Astrocyte of the spinal cord (primary cell): Measurements from ENCODE around the gene VPS25.
"Not testable (repeated sequence)": the region's sequence is repeated elsewhere in the genome, so short reads cannot be mapped to it uniquely, and the experiment has no call there.

Experiments
- DNase-seq: peaks from one replicate; pipeline ENCODE4 v3.0.0; 2011; ENCODE audit warnings: low read depth, low spot score
- H3K4me3 ChIP-seq: 2 replicates; pipeline ENCODE4 v1.5.1; 2011; ENCODE audit warnings: low read depth, mild to moderate bottlenecking, low read length, moderate library complexity
- in situ Hi-C: cut with HindIII; loops from 2 replicates; pipeline ENCODE4 v1.10.0; 2017; ENCODE audit warnings: low sequenced_read_pairs
- TF ChIP-seq, protein P1 (sequence below): IDR thresholded peaks from 2 replicates; pipeline ENCODE4 v1.5.1; 2012; ENCODE audit warnings: low read depth, mild to moderate bottlenecking, low read length, inconsistent platforms

VPS25 gene

DNA sequence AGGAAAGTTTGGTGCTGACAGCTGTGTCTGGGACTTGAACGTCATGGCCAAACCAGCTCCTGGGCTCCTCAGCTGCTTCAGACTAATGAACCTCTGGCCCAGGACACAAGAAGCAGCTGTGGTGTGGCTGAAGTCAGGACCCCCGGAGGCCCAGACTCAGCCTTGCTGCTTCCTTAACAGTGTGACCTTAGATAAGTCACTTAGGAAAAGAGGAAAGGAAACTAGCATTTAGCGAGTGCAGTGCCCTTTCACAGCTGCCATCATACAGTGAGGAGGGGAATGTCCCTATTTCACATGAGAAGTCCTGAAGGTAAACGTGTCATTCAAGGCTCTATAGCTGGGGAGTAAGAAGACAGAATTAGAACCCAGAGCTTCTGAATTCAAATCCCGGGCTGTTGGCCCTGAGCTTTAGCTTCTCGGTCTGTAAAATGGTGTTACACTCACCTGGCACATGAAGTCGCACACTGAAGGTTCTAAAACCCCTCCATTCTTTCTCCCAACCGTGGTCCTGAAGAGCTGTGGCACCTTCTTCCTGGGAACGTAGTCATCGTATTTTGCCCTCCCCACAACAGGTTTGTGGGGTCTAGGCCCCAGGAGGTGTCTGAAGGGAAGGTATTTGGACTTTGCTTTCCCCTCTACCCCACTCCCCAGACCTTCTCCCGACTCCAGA lies 13.1 kb upstream of the VPS25 start:
- no peak overlapping the region for H3K4me3 ChIP-seq
- no peak for DNase-seq
- TF ChIP-seq, protein P1, sequence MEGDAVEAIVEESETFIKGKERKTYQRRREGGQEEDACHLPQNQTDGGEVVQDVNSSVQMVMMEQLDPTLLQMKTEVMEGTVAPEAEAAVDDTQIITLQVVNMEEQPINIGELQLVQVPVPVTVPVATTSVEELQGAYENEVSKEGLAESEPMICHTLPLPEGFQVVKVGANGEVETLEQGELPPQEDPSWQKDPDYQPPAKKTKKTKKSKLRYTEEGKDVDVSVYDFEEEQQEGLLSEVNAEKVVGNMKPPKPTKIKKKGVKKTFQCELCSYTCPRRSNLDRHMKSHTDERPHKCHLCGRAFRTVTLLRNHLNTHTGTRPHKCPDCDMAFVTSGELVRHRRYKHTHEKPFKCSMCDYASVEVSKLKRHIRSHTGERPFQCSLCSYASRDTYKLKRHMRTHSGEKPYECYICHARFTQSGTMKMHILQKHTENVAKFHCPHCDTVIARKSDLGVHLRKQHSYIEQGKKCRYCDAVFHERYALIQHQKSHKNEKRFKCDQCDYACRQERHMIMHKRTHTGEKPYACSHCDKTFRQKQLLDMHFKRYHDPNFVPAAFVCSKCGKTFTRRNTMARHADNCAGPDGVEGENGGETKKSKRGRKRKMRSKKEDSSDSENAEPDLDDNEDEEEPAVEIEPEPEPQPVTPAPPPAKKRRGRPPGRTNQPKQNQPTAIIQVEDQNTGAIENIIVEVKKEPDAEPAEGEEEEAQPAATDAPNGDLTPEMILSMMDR, result no peak
- in situ Hi-C loops, result no loop called here

DNA sequence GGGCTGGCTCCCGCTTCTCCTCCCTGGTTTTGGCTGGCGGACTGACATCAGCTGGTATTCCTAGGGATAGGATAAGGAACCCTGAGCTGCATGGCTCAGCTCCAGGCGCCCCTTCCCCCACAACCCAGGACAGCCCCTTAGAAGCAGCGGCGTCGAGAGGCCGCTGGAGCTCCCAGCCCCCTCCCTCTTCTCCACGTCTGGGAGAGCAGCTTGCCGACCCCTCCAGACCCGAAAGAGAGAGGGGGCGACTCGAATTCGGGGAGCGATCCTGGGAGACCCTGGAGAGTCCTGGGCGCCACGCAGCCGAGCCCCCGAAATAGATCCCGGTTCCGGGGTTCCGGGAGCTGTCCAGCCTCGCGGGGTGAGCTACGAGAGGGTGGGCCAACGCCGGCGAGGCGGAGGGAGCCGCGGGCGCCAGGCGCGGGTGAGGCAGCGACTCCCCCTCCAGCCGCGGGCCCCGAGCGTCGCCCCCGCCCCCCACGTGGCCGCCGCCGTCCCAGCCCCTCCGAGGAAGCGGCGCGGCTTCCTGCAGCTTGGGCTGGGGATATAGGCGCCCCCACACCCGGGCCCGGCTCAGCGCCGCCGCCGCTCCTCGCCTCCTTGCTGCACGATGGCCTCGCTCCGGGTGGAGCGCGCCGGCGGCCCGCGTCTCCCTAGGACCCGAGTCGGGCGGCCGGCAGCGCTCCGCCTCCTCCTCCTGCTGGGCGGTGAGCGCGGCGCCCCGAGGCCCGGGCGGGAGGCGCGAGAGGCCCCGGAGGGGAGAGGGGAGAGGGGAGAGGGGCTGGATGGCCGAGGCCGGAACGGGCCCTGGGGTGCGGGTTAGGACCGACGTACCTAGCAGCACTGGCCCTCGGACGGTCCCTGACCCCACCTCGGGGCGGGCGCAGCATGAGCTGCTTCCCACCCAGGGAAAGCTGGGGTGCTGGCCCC lies 12.3 kb upstream of the VPS25 start, which contains the start of gene RAMP2:
Gene RAMP2, plus strand, starts transcription at position 576 of the 930 bp plus-strand sequence. Its CDS starts 35 bp downstream, at position 611.
- DNase-seq, result no peak
- in situ Hi-C loops, result no loop called here
- TF ChIP-seq, protein P1, result no peak
- H3K4me3 ChIP-seq, result peak within 1 kb of the TSS; percentile 28

DNA sequence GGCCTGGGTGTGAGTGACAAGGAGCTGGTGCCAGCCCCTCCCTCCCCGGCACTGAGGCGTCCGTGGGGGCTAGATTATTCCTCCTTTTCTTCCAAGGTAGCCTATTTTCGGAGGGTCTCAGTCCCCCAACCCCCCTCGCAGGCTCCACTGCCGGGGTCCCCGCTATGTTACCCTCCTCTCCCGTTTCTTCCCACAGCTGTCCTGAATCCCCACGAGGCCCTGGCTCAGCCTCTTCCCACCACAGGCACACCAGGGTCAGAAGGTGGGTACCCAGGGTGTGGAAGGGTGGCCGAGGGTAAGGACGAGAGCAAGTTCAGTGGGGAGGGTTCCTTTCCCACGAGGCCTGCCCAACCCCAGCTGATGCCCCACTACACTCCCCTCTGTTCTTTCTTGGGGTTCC lies 11.6 kb upstream of the VPS25 start:
- DNase-seq, result no peak
- in situ Hi-C loops, result no loop called here
- H3K4me3 ChIP-seq, result peak overlapping the region; percentile 28

DNA sequence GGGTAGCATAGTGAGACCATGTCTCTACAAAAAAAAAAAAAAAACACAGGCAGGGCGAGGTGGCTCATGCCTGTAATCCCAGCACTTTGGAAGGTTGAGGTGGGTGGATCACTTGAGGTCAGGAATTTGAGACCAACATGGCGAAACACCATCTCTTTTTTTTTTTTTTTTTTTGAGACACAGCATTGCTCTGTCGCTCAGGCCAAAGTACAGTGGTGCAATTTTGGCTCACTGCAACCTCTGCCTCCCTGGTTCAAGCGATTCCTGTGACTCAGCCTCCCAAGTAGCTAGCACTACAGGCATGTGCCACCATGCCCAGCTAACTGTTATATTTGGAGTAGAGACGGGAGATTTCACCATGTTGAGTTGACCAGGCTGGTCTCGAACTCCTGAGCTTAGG lies 7.1 kb upstream of the VPS25 start:
- TF ChIP-seq, protein P1, result no peak
- H3K4me3 ChIP-seq, result no peak overlapping the region
- in situ Hi-C loops, result no loop called here
- no peak for DNase-seq

More for the DNA sequence above, 11.6 kb upstream of the VPS25 start:
- TF ChIP-seq, protein P1, result no peak

DNA sequence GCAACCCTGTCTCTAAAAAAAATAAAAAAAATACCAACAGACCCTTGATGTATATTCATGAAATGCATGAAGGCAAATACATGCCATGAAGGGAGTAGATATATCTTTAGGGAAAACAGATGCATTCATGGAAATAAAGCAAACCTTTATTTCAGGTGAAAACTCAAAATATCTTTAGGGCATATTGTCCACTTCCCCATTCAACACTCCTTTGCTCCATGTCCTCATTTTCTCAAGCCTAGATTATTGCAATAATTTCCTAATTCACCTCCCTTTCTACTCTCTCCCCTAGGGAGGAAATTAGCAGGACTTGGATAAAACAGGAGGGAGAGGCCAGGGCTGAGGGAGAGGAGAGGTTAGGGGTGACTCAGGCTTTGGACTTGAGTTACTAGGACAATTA lies 5.7 kb upstream of the VPS25 start:
- TF ChIP-seq, protein P1, result no peak
- H3K4me3 ChIP-seq, result no peak overlapping the region
- in situ Hi-C loops, result no loop called here
- no peak for DNase-seq

DNA sequence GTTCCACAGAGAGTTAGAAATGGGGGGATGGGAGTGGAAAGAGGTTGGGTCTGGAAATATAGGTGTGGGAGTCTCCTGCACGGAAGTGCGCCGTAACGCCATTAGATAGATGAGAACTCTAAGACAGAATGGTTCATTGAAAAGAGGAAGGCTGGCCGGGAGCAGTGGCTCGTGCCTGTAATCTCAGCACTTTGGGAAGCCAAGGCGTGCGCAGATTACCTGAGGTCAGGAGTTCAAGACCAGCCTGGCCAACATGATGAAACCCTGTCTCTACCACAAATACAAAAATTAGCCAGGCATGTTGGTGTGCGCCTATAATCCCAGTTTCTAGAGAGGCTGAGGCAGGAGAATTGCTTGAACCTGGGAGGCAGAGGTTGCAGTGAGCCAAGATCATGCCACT lies 5.2 kb upstream of the VPS25 start:
- DNase-seq, H3K4me3 ChIP-seq, in situ Hi-C loops: not testable (repeated sequence)

DNA sequence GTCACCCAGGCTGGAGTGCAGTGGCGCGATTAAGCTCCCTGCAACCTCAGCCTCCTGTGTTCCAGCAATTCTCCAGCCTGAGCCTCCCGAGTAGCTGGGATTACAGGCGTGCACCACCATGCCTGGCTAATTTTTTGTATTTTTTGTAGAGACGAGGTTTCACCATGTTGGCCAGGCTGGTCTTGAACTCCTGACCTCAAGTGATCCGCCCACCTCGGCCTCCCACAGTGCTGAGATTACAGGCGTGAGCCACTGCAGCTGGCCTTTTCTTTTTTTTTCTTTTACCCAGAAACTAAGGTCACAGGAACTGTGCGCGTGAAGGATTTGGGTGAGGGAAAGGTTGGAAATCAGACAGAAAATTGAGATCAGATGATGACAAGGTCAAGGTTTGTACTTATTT lies 3.3 kb upstream of the VPS25 start:
- in situ Hi-C loops, H3K4me3 ChIP-seq, DNase-seq: not testable (repeated sequence)
